Mesothelial cell of epicardium (in vitro differentiated cells): ENCODE results near the gene ZNF808. TPM values are rescaled to one million over a fixed set of nuclear protein-coding genes. Genes with fewer than 3 reads are reported as not detected.
A peak's percentile ranks its signal among the peaks of the same experiment; 100 is the strongest.
"Not testable (repeated sequence)": the region's sequence is repeated elsewhere in the genome, so short reads cannot be mapped to it uniquely, and the experiment has no call there.

Experiments
- DNase-seq, 2 experiments: peaks; one replicate each; pipeline ENCODE4 v3.0.0; 2021; ENCODE audit warnings: low spot score in 2 of 2; ENCODE audit not compliant: unreplicated experiment in 2 of 2
- H3K27ac Mint-ChIP-seq: 2 replicates; pipeline ENCODE4 v1.8.0; 2021; ENCODE audit warnings: mixed read lengths
- H3K27me3 Mint-ChIP-seq: 2 replicates; pipeline ENCODE4 v1.8.0; 2021; ENCODE audit warnings: low read depth, mixed read lengths
- H3K36me3 Mint-ChIP-seq: 2 replicates; pipeline ENCODE4 v1.8.0; 2021; ENCODE audit warnings: mixed read lengths
- H3K4me1 Mint-ChIP-seq: 2 replicates; pipeline ENCODE4 v1.8.0; 2021; ENCODE audit warnings: mixed read lengths
- H3K4me3 Mint-ChIP-seq: 2 replicates; pipeline ENCODE4 v1.8.0; 2021; ENCODE audit warnings: mild to moderate bottlenecking, moderate library complexity, mixed read lengths
- H3K9me3 Mint-ChIP-seq: 2 replicates; pipeline ENCODE4 v1.8.0; 2021; ENCODE audit warnings: mixed read lengths
- CTCF ChIP-seq: fragments of 200-600 bp; sonication (generic); IDR thresholded peaks from one replicate; pipeline ENCODE4 v1.5.0; 2021; ENCODE audit warnings: antibody characterized with exemption; ENCODE audit not compliant: unreplicated experiment
- total RNA-seq: library from RNA; stranded (reverse); gene quantifications from 3 replicates; pipeline ENCODE4 v1.2.1, GENCODE V29; 2021

ZNF808 gene
- total RNA-seq, 1 donor from 2014 or later: 37.5 TPM

- no peak for DNase-seq
- Mint-ChIP-seq H3K27me3 (no peaks in the 10 kb centered on the region), H3K36me3 (peaks cover 30% of the 10 kb centered on the region), H3K4me3 (no peak overlapping the region), H3K4me1 (peaks cover 20% of the 10 kb centered on the region), H3K9me3 (no peaks in the 10 kb centered on the region), H3K27ac (no peak overlapping the region)
- TF ChIP-seq CTCF: no peak
These were observed 40.5 kb downstream of the ZNF808 start for GRCh38 chr19:52567921-52568320.

GRCh38 chr19:52569638-52569999 lies 42.2 kb downstream of the ZNF808 start:
- not testable (repeated sequence) for H3K27me3 Mint-ChIP-seq, H3K9me3 Mint-ChIP-seq
- Mint-ChIP-seq H3K4me3 (peak overlapping the region; percentile 91), H3K27ac (peak overlapping the region; percentile 99), H3K4me1 (peaks cover 20% of the 10 kb centered on the region), H3K36me3 (peaks cover 27% of the 10 kb centered on the region)
- peak; percentile 35 to 67 for DNase-seq

GRCh38 chr19:52570000-52570861 lies 42.8 kb downstream of the ZNF808 start, which contains the start of gene ZNF701:
TSS of gene ZNF701 (plus strand) at chr19:52570287. CDS start at chr19:52574148, 3,861 bp downstream.
- Mint-ChIP-seq H3K36me3 (peaks cover 25% of the 10 kb centered on the region), H3K27ac (peak within 1 kb of the TSS; percentile 99), H3K27me3 (no peaks in the 10 kb centered on the region), H3K4me3 (peak within 1 kb of the TSS; percentile 91), H3K9me3 (no peaks in the 10 kb centered on the region), H3K4me1 (peaks cover 20% of the 10 kb centered on the region)
- peak; percentile 69 for TF ChIP-seq CTCF
- peak; percentile 91 to 99 for DNase-seq

GRCh38 chr19:52584736-52585440 lies 57.4 kb downstream of the ZNF808 start:
- no peak for TF ChIP-seq CTCF
- Mint-ChIP-seq H3K27ac (no peak overlapping the region), H3K27me3 (no peaks in the 10 kb centered on the region), H3K4me1 (no peaks in the 10 kb centered on the region), H3K4me3 (no peak overlapping the region), H3K36me3 (peaks cover 52% of the 10 kb centered on the region), H3K9me3 (peaks cover 19% of the 10 kb centered on the region)
- no peak for DNase-seq

GRCh38 chr19:52585604-52586003 lies 58.1 kb downstream of the ZNF808 start:
- Mint-ChIP-seq H3K4me1 (no peaks in the 10 kb centered on the region), H3K27me3 (no peaks in the 10 kb centered on the region), H3K27ac (no peak overlapping the region), H3K9me3 (peaks cover 19% of the 10 kb centered on the region), H3K36me3 (peaks cover 52% of the 10 kb centered on the region), H3K4me3 (no peak overlapping the region)
- no peak for TF ChIP-seq CTCF
- no peak for DNase-seq

- H3K4me1 Mint-ChIP-seq: no peaks in the 10 kb centered on the region
- no peak for TF ChIP-seq CTCF
- H3K36me3 Mint-ChIP-seq: peaks cover 23% of the 10 kb centered on the region
- no peaks in the 10 kb centered on the region for H3K27me3 Mint-ChIP-seq
- no peak for DNase-seq
- no peak overlapping the region for H3K27ac Mint-ChIP-seq
- no peaks in the 10 kb centered on the region for H3K9me3 Mint-ChIP-seq
- H3K4me3 Mint-ChIP-seq: no peak overlapping the region
These were observed 63.3 kb downstream of the ZNF808 start for GRCh38 chr19:52590728-52591127.
